GM10248 (cell line): Measurements from ENCODE around the gene SFPQ.
"Not testable (repeated sequence)": the region's sequence is repeated elsewhere in the genome, so short reads cannot be mapped to it uniquely, and the experiment has no call there.

Experiments used
- CTCF ChIA-PET: fragments of 300-600 bp; sonication (Branson Sonifier 250); formaldehyde crosslinking; extraction: SDS; loops from one replicate; lab custom pipeline; 2021; ENCODE audit warnings: antibody characterized with exemption; lab: Yijun Ruan, JAX
- POLR2A ChIA-PET: fragments of 350-650 bp; sonication (Branson Sonifier 250); formaldehyde crosslinking; extraction: SDS; loops from one replicate; lab custom pipeline; 2020; ENCODE audit warnings: antibody characterized with exemption; lab: Yijun Ruan, JAX
- DNase-seq: peaks from one replicate; pipeline ENCODE4 v3.0.0; 2012; ENCODE audit errors: extremely low spot score
- TF ChIP-seq, protein P1 (sequence below): IDR thresholded peaks from 2 replicates; pipeline ENCODE4 v1.5.1; 2012; ENCODE audit warnings: mild to moderate bottlenecking, low read depth; ENCODE audit errors: extremely low read depth, missing control alignments, control extremely low read depth

SFPQ gene

DNA sequence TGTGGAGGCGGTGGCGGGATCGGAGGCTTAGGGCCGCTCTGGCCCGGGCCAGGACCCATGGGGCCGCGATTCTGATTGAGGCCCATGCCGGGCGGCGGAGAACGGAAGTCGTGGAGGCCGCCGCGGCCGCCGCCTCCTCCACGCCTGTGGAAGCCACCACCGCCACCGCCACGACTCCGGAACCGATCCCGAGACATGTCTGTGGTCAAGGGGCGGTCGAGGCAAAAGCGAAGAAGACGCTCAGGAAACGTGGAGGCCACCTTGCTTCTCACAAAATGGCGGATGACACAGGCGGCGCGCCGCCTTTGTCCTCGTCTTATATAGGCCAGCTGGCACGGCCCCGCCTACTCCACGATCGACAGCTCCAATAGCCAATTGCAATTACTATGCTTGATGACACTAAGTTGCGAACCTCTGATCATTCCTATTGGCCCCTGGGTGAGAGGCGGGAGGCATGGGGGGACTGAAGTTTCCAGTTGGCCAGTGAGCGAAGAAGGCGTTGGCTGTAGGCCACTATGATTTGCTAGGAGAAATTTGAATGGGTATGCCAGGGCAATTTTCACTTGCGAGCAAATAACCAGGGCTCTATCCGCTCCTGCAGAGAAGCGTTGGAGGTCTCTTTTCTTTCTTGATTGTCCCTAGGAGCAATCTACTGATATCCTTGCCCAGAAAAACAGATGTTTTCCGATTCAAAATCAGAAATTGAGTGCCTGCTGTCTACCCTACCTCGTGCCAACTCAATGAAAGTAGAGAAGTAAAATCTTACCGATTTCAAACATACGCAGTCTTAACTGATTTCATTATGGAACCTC lies at the start of gene SFPQ:
TSS of gene SFPQ (minus strand) at position 293 of the 812 bp plus-strand sequence. CDS start at position 197, 96 bp downstream.
- ChIA-PET POLR2A (interaction anchor here (0.5 to 1.2 kb wide), 5 partner anchors 10 to 964 kb away, joined by 3 to 8 read pairs (median 6); no protein-coding TSS in a partner anchor), CTCF (interaction anchor here (1.3 kb wide), 1 partner anchor 9 kb away, joined by 11 read pairs; no protein-coding TSS in a partner anchor)
- TF ChIP-seq, protein P1, sequence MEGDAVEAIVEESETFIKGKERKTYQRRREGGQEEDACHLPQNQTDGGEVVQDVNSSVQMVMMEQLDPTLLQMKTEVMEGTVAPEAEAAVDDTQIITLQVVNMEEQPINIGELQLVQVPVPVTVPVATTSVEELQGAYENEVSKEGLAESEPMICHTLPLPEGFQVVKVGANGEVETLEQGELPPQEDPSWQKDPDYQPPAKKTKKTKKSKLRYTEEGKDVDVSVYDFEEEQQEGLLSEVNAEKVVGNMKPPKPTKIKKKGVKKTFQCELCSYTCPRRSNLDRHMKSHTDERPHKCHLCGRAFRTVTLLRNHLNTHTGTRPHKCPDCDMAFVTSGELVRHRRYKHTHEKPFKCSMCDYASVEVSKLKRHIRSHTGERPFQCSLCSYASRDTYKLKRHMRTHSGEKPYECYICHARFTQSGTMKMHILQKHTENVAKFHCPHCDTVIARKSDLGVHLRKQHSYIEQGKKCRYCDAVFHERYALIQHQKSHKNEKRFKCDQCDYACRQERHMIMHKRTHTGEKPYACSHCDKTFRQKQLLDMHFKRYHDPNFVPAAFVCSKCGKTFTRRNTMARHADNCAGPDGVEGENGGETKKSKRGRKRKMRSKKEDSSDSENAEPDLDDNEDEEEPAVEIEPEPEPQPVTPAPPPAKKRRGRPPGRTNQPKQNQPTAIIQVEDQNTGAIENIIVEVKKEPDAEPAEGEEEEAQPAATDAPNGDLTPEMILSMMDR, result no peak
- DNase-seq, result peak; percentile 99

DNA sequence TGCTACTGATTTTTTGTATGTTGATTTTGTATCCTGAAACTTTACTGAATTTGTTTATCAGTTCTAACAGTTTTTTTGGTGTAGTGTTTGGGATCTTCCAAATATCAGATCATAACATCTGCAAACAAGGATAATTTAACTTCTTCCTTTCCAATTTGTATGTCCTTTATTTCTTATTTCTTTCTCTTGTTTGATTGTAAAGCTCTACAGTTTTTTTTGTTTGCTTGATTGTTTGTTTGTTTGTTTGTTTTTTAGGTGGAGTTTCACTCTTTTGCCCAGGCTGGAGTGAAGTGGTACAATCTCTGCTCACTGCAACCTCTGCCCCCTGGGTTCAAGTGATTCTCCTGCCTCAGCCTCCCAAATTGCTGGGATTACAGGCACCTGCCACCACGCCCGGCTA lies 43.8 kb upstream of the SFPQ start:
- POLR2A ChIA-PET, CTCF ChIA-PET, DNase-seq: not testable (repeated sequence)

- no peak for DNase-seq
- ChIA-PET POLR2A (no interaction called here), CTCF (interaction anchor here (0.7 to 1.1 kb wide), 2 partner anchors 19 to 29 kb away, joined by 3 read pairs; no protein-coding TSS in a partner anchor)
- TF ChIP-seq, protein P1, result no peak
Observed at GRCh38 chr1:35231287-35231686, 38.3 kb upstream of the SFPQ start.

- ChIA-PET CTCF (no interaction called here), POLR2A (no interaction called here)
- TF ChIP-seq, protein P1, result no peak
- DNase-seq, result no peak
Observed at GRCh38 chr1:35229587-35230360, 36.8 kb upstream of the SFPQ start.

- CTCF ChIA-PET, result interaction anchor here (0.9 to 1.8 kb wide), 2 partner anchors 24 to 489 kb away, joined by 3 to 5 read pairs; no protein-coding TSS in a partner anchor
- TF ChIP-seq, protein P1, result no peak
- DNase-seq, result no peak
- POLR2A ChIA-PET, result no interaction called here
Observed at GRCh38 chr1:35226546-35226945, 33.6 kb upstream of the SFPQ start.

GRCh38 chr1:35223084-35223630 lies 30.2 kb upstream of the SFPQ start:
- ChIA-PET POLR2A (no interaction called here), CTCF (interaction anchor here (1.2 to 1.7 kb wide), 4 partner anchors 15 to 103 kb away, joined by 3 to 4 read pairs (median 4); no protein-coding TSS in a partner anchor)
- no peak for DNase-seq
- TF ChIP-seq, protein P1, result no peak
